Progenitor cell of endocrine pancreas (in vitro differentiated cells): Measurements from ENCODE around the gene NLRP2B. TPM values are rescaled to one million over a fixed set of nuclear protein-coding genes. Genes with fewer than 3 reads are reported as not detected.

Source experiments
- DNase-seq: peaks from one replicate; pipeline ENCODE4 v3.0.0; 2021; ENCODE audit warnings: low spot score; ENCODE audit not compliant: unreplicated experiment
- H3K27ac Mint-ChIP-seq: 2 replicates; pipeline ENCODE4 v1.8.0; 2021; ENCODE audit warnings: mild to moderate bottlenecking, moderate library complexity, mixed read lengths
- H3K27me3 Mint-ChIP-seq: 2 replicates; pipeline ENCODE4 v1.8.0; 2021; ENCODE audit warnings: mixed read lengths
- H3K36me3 Mint-ChIP-seq: 2 replicates; pipeline ENCODE4 v1.8.0; 2022; ENCODE audit warnings: mixed read lengths; ENCODE audit not compliant: insufficient read depth
- H3K4me1 Mint-ChIP-seq: 2 replicates; pipeline ENCODE4 v1.8.0; 2021; ENCODE audit warnings: low read depth, mixed read lengths
- H3K4me3 Mint-ChIP-seq: 2 replicates; pipeline ENCODE4 v1.8.0; 2021; ENCODE audit warnings: low read depth, mild to moderate bottlenecking, moderate library complexity, mixed read lengths
- H3K9me3 Mint-ChIP-seq: 2 replicates; pipeline ENCODE4 v1.8.0; 2021; ENCODE audit warnings: low read depth, mixed read lengths
- total RNA-seq: library from RNA; stranded (reverse); gene quantifications from 2 replicates; pipeline ENCODE4 v1.2.1, GENCODE V29; 2021
- TF ChIP-seq, protein P1 (sequence below): fragments of 200-600 bp; sonication (generic); IDR thresholded peaks from one replicate; pipeline ENCODE4 v1.5.0; 2021; ENCODE audit warnings: antibody characterized with exemption, mild to moderate bottlenecking; ENCODE audit not compliant: unreplicated experiment

Gene NLRP2B
- total RNA-seq, 1 donor from 2014 or later: not detected

DNA sequence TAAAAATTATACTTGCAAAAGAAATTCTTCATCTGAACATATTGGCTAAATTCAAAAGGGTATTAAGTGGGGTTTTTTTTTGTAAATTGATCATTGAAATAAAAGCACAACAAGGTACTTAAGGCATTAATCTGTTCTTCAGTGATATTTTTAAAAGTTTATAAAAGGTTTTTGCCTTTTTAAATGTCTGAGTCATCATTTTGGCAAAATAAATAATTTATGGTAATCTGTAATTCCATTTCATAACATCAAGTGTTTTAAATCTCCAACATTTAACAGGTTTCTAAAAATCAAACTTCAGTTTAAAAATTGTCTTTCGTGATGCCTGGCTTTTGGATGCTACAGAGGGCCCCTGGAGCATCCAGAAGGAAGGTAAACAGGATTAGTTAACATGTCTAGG, 27.4 kb downstream of the NLRP2B start:
- no peak overlapping the region for H3K4me3 Mint-ChIP-seq
- no peak overlapping the region for H3K27ac Mint-ChIP-seq
- no peaks in the 10 kb centered on the region for H3K27me3 Mint-ChIP-seq
- no peaks in the 10 kb centered on the region for H3K4me1 Mint-ChIP-seq
- TF ChIP-seq, protein P1, sequence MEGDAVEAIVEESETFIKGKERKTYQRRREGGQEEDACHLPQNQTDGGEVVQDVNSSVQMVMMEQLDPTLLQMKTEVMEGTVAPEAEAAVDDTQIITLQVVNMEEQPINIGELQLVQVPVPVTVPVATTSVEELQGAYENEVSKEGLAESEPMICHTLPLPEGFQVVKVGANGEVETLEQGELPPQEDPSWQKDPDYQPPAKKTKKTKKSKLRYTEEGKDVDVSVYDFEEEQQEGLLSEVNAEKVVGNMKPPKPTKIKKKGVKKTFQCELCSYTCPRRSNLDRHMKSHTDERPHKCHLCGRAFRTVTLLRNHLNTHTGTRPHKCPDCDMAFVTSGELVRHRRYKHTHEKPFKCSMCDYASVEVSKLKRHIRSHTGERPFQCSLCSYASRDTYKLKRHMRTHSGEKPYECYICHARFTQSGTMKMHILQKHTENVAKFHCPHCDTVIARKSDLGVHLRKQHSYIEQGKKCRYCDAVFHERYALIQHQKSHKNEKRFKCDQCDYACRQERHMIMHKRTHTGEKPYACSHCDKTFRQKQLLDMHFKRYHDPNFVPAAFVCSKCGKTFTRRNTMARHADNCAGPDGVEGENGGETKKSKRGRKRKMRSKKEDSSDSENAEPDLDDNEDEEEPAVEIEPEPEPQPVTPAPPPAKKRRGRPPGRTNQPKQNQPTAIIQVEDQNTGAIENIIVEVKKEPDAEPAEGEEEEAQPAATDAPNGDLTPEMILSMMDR: no peak
- H3K9me3 Mint-ChIP-seq: peaks cover 48% of the 10 kb centered on the region
- H3K36me3 Mint-ChIP-seq: no peaks in the 10 kb centered on the region
- DNase-seq: no peak

DNA sequence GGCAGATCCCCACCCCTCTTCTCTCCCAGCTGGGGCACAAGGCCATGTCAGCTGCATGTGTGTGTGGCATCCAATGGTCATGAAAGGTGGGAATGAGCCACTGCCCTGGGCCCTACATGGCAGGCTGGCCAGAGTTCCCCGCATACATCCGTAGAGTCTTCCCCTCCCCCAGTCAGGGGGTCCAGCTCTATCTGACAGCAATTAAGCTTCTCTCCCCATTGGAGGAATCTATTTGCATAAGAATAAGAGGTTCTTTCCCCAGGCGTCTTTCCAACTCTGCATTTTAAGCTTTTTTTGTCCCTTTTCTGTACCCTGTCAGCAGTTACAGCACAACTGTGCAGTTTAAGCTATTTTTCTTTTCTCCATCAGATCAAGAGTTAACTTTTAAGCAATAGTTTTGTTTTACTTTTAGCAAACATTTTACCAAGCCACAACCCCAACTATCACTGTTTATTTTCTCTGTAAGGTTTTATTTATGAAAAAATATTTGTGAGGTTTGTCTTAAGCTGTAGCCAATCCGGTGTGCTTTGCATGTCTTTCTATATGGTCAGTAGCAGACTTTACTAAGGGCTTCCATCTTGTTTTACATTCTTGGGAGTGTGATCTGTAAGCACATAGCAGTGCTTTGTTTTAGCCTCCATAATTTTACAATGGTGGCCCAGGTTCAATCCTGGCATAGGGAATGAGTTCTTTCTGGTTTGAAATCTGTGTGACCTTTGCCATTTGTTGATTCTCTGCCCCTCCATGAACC, 28.7 kb downstream of the NLRP2B start:
- Mint-ChIP-seq H3K4me3 (no peak overlapping the region), H3K27ac (no peak overlapping the region)

DNA sequence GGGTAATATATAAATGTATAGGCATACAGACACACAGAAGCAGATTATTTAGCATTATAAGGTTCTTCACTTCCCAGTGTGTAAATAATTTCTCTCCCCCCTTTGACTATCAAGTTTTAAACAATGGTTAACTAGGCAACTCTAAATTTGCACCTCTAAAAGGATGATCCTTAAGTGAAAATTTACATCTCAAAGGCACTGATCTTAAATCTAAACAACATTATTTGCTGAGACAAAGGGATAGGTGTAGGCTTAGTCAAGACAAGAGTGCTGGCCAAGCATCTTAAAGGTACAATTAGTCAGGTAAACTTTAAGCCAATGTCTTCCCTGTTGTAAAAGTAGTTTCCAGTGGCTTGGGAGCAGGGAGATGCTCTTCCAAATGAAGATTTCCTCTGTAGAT, 33.0 kb downstream of the NLRP2B start:
- TF ChIP-seq, protein P1: no peak
- DNase-seq: no peak
- H3K9me3 Mint-ChIP-seq: peaks cover 35% of the 10 kb centered on the region
- no peak overlapping the region for H3K27ac Mint-ChIP-seq
- peaks cover 1% of the 10 kb centered on the region for H3K36me3 Mint-ChIP-seq
- H3K4me1 Mint-ChIP-seq: no peaks in the 10 kb centered on the region
- no peaks in the 10 kb centered on the region for H3K27me3 Mint-ChIP-seq
- H3K4me3 Mint-ChIP-seq: no peak overlapping the region

More for the DNA sequence above, 28.7 kb downstream of the NLRP2B start:
- no peaks in the 10 kb centered on the region for H3K27me3 Mint-ChIP-seq
- peaks cover 41% of the 10 kb centered on the region for H3K9me3 Mint-ChIP-seq
- TF ChIP-seq, protein P1: no peak
- DNase-seq: no peak
- H3K4me1 Mint-ChIP-seq: no peaks in the 10 kb centered on the region
- H3K36me3 Mint-ChIP-seq: no peaks in the 10 kb centered on the region

DNA sequence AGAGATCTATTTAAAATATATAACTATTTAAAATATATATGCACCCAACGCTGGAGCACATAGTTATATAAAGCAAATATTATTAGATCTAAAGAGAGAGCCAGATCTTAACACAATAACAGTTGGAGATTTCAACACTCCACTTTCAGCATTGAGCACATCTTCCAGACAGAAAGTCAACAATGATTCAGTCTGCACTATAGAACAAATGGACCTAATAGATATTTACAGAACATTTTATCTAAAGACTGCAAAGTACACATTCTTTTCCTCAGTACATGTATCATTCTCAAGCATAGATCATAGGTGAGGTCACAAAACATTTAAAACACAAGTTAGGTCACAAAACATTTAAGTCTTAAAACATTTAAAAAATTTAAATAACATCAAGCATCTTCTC, 36.4 kb downstream of the NLRP2B start:
- DNase-seq: no peak
- Mint-ChIP-seq H3K4me3 (no peak overlapping the region), H3K27ac (no peak overlapping the region), H3K9me3 (peaks cover 46% of the 10 kb centered on the region), H3K27me3 (no peaks in the 10 kb centered on the region), H3K36me3 (peaks cover 1% of the 10 kb centered on the region), H3K4me1 (no peaks in the 10 kb centered on the region)
- TF ChIP-seq, protein P1: no peak

DNA sequence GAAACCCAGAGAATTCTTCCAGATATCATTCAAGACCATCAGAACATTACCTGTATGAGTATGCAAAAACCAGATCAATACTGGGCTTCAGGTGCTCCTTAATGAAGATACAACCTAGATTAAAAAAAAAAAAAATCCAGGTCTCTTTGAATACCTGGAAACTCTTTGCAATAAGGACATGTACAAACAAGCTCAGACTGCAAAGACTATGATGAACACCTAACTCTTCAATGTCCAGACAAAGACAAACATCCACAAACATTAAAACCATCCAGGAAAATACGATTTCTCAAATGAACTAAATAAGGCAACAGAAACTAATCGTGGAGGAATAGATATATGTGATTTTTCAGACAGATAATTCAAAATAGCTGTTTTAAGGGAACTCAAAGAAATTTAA, 38.7 kb downstream of the NLRP2B start:
- Mint-ChIP-seq H3K4me3 (no peak overlapping the region), H3K4me1 (no peaks in the 10 kb centered on the region), H3K9me3 (peaks cover 60% of the 10 kb centered on the region), H3K36me3 (peaks cover 1% of the 10 kb centered on the region), H3K27ac (no peak overlapping the region), H3K27me3 (no peaks in the 10 kb centered on the region)
- TF ChIP-seq, protein P1: no peak
- DNase-seq: no peak
